Nephron progenitor cell (in vitro differentiated cells): ENCODE data around the gene S100A14.

Source experiments
- DNase-seq: peaks from one replicate; pipeline ENCODE4 v3.0.0; 2021
- H3K27ac Mint-ChIP-seq: 2 replicates; pipeline ENCODE4 v1.8.0; 2021; ENCODE audit warnings: mild to moderate bottlenecking, moderate library complexity, mixed read lengths
- H3K27me3 Mint-ChIP-seq: 2 replicates; pipeline ENCODE4 v1.8.0; 2021; ENCODE audit warnings: mild to moderate bottlenecking, low read depth, mixed read lengths; ENCODE audit not compliant: poor library complexity
- H3K36me3 Mint-ChIP-seq: 2 replicates; pipeline ENCODE4 v1.8.0; 2021; ENCODE audit warnings: low read depth, mixed read lengths
- H3K4me1 Mint-ChIP-seq: 2 replicates; pipeline ENCODE4 v1.8.0; 2021; ENCODE audit warnings: mixed read lengths
- H3K4me3 Mint-ChIP-seq: 2 replicates; pipeline ENCODE4 v1.8.0; 2021; ENCODE audit warnings: mild to moderate bottlenecking, moderate library complexity, mixed read lengths
- H3K9me3 Mint-ChIP-seq: 2 replicates; pipeline ENCODE4 v1.8.0; 2021; ENCODE audit warnings: mild to moderate bottlenecking, moderate library complexity, mixed read lengths
- CTCF ChIP-seq: fragments of 200-600 bp; sonication (generic); IDR thresholded peaks from 2 replicates; pipeline ENCODE4 v1.5.0; 2021; ENCODE audit warnings: antibody characterized with exemption

S100A14 gene

GRCh38 chr1:153649863-153650235 is 33.7 kb upstream of the S100A14 start:
- TF ChIP-seq CTCF = no peak
- DNase-seq = no peak
- H3K27me3 Mint-ChIP-seq = no peaks in the 10 kb centered on the region
- no peaks in the 10 kb centered on the region for H3K9me3 Mint-ChIP-seq
- no peak overlapping the region for H3K4me3 Mint-ChIP-seq
- peaks cover 24% of the 10 kb centered on the region for H3K36me3 Mint-ChIP-seq
- H3K27ac Mint-ChIP-seq = peak overlapping the region; percentile 57
- H3K4me1 Mint-ChIP-seq = peaks cover 9% of the 10 kb centered on the region

- H3K27me3 Mint-ChIP-seq = no peaks in the 10 kb centered on the region
- peak overlapping the region; percentile 57 for H3K27ac Mint-ChIP-seq
- H3K36me3 Mint-ChIP-seq = peaks cover 29% of the 10 kb centered on the region
- DNase-seq = no peak
- no peaks in the 10 kb centered on the region for H3K9me3 Mint-ChIP-seq
- peaks cover 9% of the 10 kb centered on the region for H3K4me1 Mint-ChIP-seq
- no peak for TF ChIP-seq CTCF
- no peak overlapping the region for H3K4me3 Mint-ChIP-seq
Observed at GRCh38 chr1:153649137-153649862, 33.2 kb upstream of the S100A14 start.

- peak overlapping the region; percentile 35 for H3K27ac Mint-ChIP-seq
- H3K27me3 Mint-ChIP-seq = no peaks in the 10 kb centered on the region
- no peaks in the 10 kb centered on the region for H3K9me3 Mint-ChIP-seq
- peaks cover 19% of the 10 kb centered on the region for H3K4me1 Mint-ChIP-seq
- H3K36me3 Mint-ChIP-seq = peaks cover 41% of the 10 kb centered on the region
- no peak for DNase-seq
- TF ChIP-seq CTCF = no peak
- H3K4me3 Mint-ChIP-seq = no peak overlapping the region
Observed at GRCh38 chr1:153648000-153648643, 32.0 kb upstream of the S100A14 start.

GRCh38 chr1:153647346-153647714 is 31.2 kb upstream of the S100A14 start:
- H3K36me3 Mint-ChIP-seq = peaks cover 48% of the 10 kb centered on the region
- peaks cover 23% of the 10 kb centered on the region for H3K4me1 Mint-ChIP-seq
- H3K4me3 Mint-ChIP-seq = no peak overlapping the region

GRCh38 chr1:153646672-153647345 is 30.7 kb upstream of the S100A14 start:
- no peak for TF ChIP-seq CTCF
- H3K27ac Mint-ChIP-seq = peak overlapping the region; percentile 35
- H3K4me1 Mint-ChIP-seq = peaks cover 23% of the 10 kb centered on the region
- no peak overlapping the region for H3K4me3 Mint-ChIP-seq
- DNase-seq = no peak
- H3K27me3 Mint-ChIP-seq = no peaks in the 10 kb centered on the region
- H3K36me3 Mint-ChIP-seq = peaks cover 53% of the 10 kb centered on the region
- no peaks in the 10 kb centered on the region for H3K9me3 Mint-ChIP-seq

More at GRCh38 chr1:153647346-153647714, 31.2 kb upstream of the S100A14 start:
- Mint-ChIP-seq H3K9me3 (no peaks in the 10 kb centered on the region), H3K27me3 (no peaks in the 10 kb centered on the region), H3K27ac (peak overlapping the region; percentile 35)
- no peak for TF ChIP-seq CTCF
- DNase-seq = no peak
